ENCODE results near the gene ZNF462. TPM values are rescaled to one million over a fixed set of nuclear protein-coding genes. Genes with fewer than 3 reads are reported as not detected.

Gene ZNF462
- total and polyA plus RNA-seq, 2 of the 4 experiments (the other 2 are of a cell fraction) = 6.1 to 18.8 TPM

DNA sequence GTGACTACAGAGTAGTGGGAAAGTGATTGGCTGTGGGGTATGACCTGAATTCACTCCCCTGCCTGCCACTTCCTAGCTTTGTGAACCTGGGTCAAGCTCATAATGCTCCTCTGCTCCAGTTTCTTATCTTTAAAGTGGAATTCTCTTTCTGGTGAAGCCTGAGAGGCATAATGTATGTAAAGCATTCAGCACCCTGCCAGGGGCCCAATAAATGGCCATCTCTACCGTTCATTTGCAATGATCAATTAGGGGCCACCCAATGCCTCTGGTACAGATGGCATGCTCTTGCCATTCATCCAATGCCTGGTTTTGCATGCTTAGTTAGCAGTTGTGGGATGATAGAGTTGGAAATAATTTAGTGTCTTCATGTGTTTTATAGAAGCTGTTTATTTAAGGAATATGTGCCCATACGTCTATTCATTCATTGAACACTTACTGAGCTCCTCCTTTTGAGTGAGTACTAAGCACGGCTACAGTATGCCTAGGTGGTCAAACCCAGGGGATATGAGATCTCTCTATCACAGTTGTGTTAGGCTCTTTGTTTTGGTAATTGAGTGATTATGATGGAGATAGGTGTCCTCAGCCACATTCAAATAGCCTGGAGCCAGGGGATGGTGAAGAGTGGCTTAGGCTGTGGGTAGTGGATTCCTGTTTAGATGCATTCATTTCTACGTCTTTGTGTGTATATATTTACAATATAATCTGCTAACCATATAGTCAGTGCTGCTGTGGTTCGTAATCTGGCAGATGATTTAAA lies 15.3 kb downstream of the ZNF462 start:
- H2BK15ac ChIP-seq (ENCODE audit: low read depth, low read length) = peak overlapping the region; percentile 25; the same call in 1 of the 3 replicates
- no peak overlapping the region for H3K23ac ChIP-seq (ENCODE audit: low read depth, low read length)
- H4K5ac ChIP-seq (ENCODE audit: low read depth, low read length) = peak overlapping the region; percentile 75; the same call in 1 of the 2 replicates
- H3K4ac ChIP-seq (ENCODE audit: low read depth, low read length) = peak overlapping the region; percentile 20; the same call in 1 of the 2 replicates
- no peaks in the 10 kb centered on the region for H3K36me3 ChIP-seq (ENCODE audit: control insufficient read depth, insufficient read depth, low read length)
- no peak overlapping the region for H3K4me3 ChIP-seq (ENCODE audit: insufficient read depth, low read depth, low read length)
- peak overlapping the region; percentile 10 for H2BK5ac ChIP-seq (ENCODE audit: low read depth, low read length, poor library complexity, severe bottlenecking)
- H3K9me1 ChIP-seq (ENCODE audit: insufficient read depth, low read length) = peaks cover 12% of the 10 kb centered on the region
- no peaks in the 10 kb centered on the region for H3K27me3 ChIP-seq (ENCODE audit: control insufficient read depth, insufficient read depth, low read length)
- peak overlapping the region; percentile 36; the same call in 1 of the 2 replicates for H3K27ac ChIP-seq (ENCODE audit: insufficient read depth, low read length)
- H4K8ac ChIP-seq (ENCODE audit: low read depth in 2 of 2, low read length in 2 of 2) = 0 out of 4 replicates have a peak overlapping the region, but pooled peaks of 1 of the 2 experiments have one; percentile 13
- WGBS, 2 experiments (ENCODE audit: extremely low coverage in 2 of 2, insufficient read length in 1 of 2) = no CpG with 5 or more reads among the region's 5 CpGs
- DNase-seq = no peak
- no peak overlapping the region for H3K9ac ChIP-seq (ENCODE audit: low read depth, low read length)
- H3K79me1 ChIP-seq (ENCODE audit: low read depth in 1 of 2, low read length in 2 of 2) = peaks cover 41 to 64% of the 10 kb centered on the region in 2 experiments
- H4K91ac ChIP-seq (ENCODE audit: insufficient read depth, low read depth, low read length) = no peak overlapping the region
- H3K9me3 ChIP-seq (ENCODE audit: control insufficient read depth, insufficient read depth, low read length) = no peaks in the 10 kb centered on the region
- in situ Hi-C loops (cut with MboI; ENCODE audit: low sequenced_read_pairs) = loop anchor here (25.0 kb wide), 2 partner anchors 409 to 859 kb away; partner anchors contain the start of gene RAD23B
- no TSS peak for BruUV-seq (replicated peaks)
- peak; percentile 27; the same call in 1 of the 2 replicates for ATAC-seq (ENCODE audit: low read depth)
- dilution Hi-C loops (cut with HindIII; ENCODE audit: low sequenced_read_pairs, unreplicated experiment) = no loop called here
- peak overlapping the region; percentile 12; the same call in 1 of the 2 replicates for H2BK120ac ChIP-seq (ENCODE audit: low read depth, low read length)
- H3K4me1 ChIP-seq (ENCODE audit: control insufficient read depth, insufficient read depth, low read length) = peaks cover 24% of the 10 kb centered on the region
- ChIA-PET POLR2A (ENCODE audit: unreplicated experiment) (interaction anchor here (0.6 to 0.7 kb wide), 3 partner anchors 13 to 133 kb away, joined by 6 to 24 read pairs (median 6); no protein-coding TSS in a partner anchor), CTCF (no interaction called here)
- H2AK9ac ChIP-seq (replicated peaks; ENCODE audit: low read depth, low read length, poor library complexity) = no peak overlapping the region
- H3K18ac ChIP-seq (ENCODE audit: low read depth, low read length) = peak overlapping the region; percentile 13
- H2AK5ac ChIP-seq (ENCODE audit: low read depth, low read length) = peak overlapping the region; percentile 40; the same call in 1 of the 2 replicates
- H2BK20ac ChIP-seq (ENCODE audit: low read depth, low read length) = peak overlapping the region; percentile 17; the same call in 1 of the 2 replicates
- H3K4me2 ChIP-seq (ENCODE audit: low read depth, low read length) = no peak overlapping the region
- peaks cover 5% of the 10 kb centered on the region for H4K20me1 ChIP-seq (ENCODE audit: insufficient read depth, low read length)
- H2AFZ ChIP-seq (replicated peaks; ENCODE audit: low read length, poor library complexity) = no peak overlapping the region
- intact Hi-C loops (cut with micrococcal nuclease) = loop anchor here (2.0 kb wide), 1 partner anchor 13 kb away; no protein-coding TSS in a partner anchor
- no peak overlapping the region for H3K56ac ChIP-seq (ENCODE audit: extremely low read depth, insufficient read depth, low read length)
- peak overlapping the region; percentile 47; the same call in 1 of the 2 replicates for H3K14ac ChIP-seq (replicated peaks; ENCODE audit: low read depth, low read length)
- TF ChIP-seq MAZ (IDR thresholded peaks at IDR 0.05; ENCODE audit: borderline replicate concordance, low read depth, low read length) (no peak), POLR2A (IDR thresholded peaks at IDR 0.05; ENCODE audit: low read depth, low read length) (no peak), BHLHE40 (IDR thresholded peaks at IDR 0.05; ENCODE audit: low read depth, low read length) (no peak), SMC3 (IDR thresholded peaks at IDR 0.05; ENCODE audit: low read depth, low read length) (no peak), RAD21 (IDR thresholded peaks at IDR 0.05; ENCODE audit: low read length) (no peak), MAFK (IDR thresholded peaks at IDR 0.05; ENCODE audit: low read depth, low read length) (no peak), RCOR1 (IDR thresholded peaks at IDR 0.05; ENCODE audit: insufficient replicate concordance, low read length) (no peak), FOS (IDR thresholded peaks at IDR 0.05; ENCODE audit: low read depth, low read length) (no peak), CEBPB (IDR thresholded peaks at IDR 0.05; ENCODE audit: low read depth, low read length) (no peak), CHD1 (IDR thresholded peaks at IDR 0.05; ENCODE audit: low read depth, low read length) (no peak), RFX5 (IDR thresholded peaks at IDR 0.05; ENCODE audit: low read depth, low read length) (no peak), MXI1 (IDR thresholded peaks at IDR 0.05; ENCODE audit: borderline replicate concordance, low read depth, low read length) (no peak), CTCF (conservative IDR thresholded peaks at IDR 0.05; ENCODE audit: low read depth, low read length) (no peak), NFE2L2 (IDR thresholded peaks at IDR 0.05; ENCODE audit: low read depth, low read length) (no peak)
- TF ChIP-seq, protein P1, sequence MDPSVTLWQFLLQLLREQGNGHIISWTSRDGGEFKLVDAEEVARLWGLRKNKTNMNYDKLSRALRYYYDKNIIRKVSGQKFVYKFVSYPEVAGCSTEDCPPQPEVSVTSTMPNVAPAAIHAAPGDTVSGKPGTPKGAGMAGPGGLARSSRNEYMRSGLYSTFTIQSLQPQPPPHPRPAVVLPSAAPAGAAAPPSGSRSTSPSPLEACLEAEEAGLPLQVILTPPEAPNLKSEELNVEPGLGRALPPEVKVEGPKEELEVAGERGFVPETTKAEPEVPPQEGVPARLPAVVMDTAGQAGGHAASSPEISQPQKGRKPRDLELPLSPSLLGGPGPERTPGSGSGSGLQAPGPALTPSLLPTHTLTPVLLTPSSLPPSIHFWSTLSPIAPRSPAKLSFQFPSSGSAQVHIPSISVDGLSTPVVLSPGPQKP (IDR thresholded peaks at IDR 0.05; ENCODE audit: borderline replicate concordance, low read depth, low read length) = no peak
